ENCODE measurements around the gene EIF3I. TPM values are rescaled to one million over a fixed set of nuclear protein-coding genes. Genes with fewer than 3 reads are reported as not detected.

The EIF3I gene
- total RNA-seq, 1 experiment from 2014 or later: 294 TPM

DNA sequence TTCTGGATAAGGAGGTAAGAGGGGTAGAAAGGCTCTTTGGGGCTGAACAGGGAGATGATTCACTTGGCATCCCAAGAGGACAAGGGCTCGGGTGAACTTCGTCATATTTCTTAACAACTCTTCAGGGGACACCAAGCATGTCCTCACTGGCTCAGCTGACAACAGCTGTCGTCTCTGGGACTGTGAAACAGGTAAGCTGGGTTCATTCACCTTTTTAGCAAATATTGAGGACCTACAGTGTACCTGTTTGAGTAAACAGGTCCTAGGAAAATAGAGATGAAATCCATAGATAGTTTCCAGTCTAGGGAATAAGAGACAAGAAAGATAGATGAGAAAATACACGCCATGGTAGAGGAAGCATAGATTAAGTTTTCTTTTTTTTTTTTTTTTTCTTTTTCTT, 2.1 kb downstream of the EIF3I start:
- Histone ChIP-seq H3K9me3 (ENCODE audit: control insufficient read depth, insufficient read depth, low read depth, low read length) (no peaks in the 10 kb centered on the region), H3K36me3 (ENCODE audit: control insufficient read depth, insufficient read depth, low read length) (peaks cover 24% of the 10 kb centered on the region), H3K4me1 (ENCODE audit: control insufficient read depth, insufficient read depth, low read length) (peaks cover 19% of the 10 kb centered on the region), H3K27ac (ENCODE audit: low read length) (peak overlapping the region; percentile 14; the same call in 1 of the 2 replicates), H3K27me3 (ENCODE audit: control insufficient read depth, insufficient read depth, low read length) (no peaks in the 10 kb centered on the region), H3K4me3 (ENCODE audit: low read depth in 2 of 2, low read length in 2 of 2) (no peak overlapping the region)
- ATAC-seq (no peak), DNase-seq (ENCODE audit: low read depth, low spot score) (no peak)
- TF ChIP-seq TCF7L2 (IDR thresholded peaks at IDR 0.05; ENCODE audit: low read depth, low read length): no peak
- no peak for TF ChIP-seq POLR2AphosphoS5 (IDR thresholded peaks at IDR 0.05; ENCODE audit: low read depth, low read length)
- TF ChIP-seq, protein P1, sequence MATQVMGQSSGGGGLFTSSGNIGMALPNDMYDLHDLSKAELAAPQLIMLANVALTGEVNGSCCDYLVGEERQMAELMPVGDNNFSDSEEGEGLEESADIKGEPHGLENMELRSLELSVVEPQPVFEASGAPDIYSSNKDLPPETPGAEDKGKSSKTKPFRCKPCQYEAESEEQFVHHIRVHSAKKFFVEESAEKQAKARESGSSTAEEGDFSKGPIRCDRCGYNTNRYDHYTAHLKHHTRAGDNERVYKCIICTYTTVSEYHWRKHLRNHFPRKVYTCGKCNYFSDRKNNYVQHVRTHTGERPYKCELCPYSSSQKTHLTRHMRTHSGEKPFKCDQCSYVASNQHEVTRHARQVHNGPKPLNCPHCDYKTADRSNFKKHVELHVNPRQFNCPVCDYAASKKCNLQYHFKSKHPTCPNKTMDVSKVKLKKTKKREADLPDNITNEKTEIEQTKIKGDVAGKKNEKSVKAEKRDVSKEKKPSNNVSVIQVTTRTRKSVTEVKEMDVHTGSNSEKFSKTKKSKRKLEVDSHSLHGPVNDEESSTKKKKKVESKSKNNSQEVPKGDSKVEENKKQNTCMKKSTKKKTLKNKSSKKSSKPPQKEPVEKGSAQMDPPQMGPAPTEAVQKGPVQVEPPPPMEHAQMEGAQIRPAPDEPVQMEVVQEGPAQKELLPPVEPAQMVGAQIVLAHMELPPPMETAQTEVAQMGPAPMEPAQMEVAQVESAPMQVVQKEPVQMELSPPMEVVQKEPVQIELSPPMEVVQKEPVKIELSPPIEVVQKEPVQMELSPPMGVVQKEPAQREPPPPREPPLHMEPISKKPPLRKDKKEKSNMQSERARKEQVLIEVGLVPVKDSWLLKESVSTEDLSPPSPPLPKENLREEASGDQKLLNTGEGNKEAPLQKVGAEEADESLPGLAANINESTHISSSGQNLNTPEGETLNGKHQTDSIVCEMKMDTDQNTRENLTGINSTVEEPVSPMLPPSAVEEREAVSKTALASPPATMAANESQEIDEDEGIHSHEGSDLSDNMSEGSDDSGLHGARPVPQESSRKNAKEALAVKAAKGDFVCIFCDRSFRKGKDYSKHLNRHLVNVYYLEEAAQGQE (IDR thresholded peaks at IDR 0.05; ENCODE audit: insufficient read depth in 1 of 2, low read depth in 2 of 2, low read length in 1 of 2): no peak
- TF ChIP-seq SIN3A (IDR thresholded peaks at IDR 0.05; ENCODE audit: borderline replicate concordance, insufficient read depth, low read depth, low read length): no peak
- TF ChIP-seq, protein P2, sequence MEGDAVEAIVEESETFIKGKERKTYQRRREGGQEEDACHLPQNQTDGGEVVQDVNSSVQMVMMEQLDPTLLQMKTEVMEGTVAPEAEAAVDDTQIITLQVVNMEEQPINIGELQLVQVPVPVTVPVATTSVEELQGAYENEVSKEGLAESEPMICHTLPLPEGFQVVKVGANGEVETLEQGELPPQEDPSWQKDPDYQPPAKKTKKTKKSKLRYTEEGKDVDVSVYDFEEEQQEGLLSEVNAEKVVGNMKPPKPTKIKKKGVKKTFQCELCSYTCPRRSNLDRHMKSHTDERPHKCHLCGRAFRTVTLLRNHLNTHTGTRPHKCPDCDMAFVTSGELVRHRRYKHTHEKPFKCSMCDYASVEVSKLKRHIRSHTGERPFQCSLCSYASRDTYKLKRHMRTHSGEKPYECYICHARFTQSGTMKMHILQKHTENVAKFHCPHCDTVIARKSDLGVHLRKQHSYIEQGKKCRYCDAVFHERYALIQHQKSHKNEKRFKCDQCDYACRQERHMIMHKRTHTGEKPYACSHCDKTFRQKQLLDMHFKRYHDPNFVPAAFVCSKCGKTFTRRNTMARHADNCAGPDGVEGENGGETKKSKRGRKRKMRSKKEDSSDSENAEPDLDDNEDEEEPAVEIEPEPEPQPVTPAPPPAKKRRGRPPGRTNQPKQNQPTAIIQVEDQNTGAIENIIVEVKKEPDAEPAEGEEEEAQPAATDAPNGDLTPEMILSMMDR (IDR thresholded peaks at IDR 0.05): no peak
- ChIA-PET POLR2A (interaction anchor here (0.6 to 1.0 kb wide), 2 partner anchors 16 to 24 kb away, joined by 4 to 5 read pairs; no protein-coding TSS in a partner anchor), CTCF (no interaction called here)
- BruUV-seq (replicated peaks): no TSS peak
- intact Hi-C loops (cut with micrococcal nuclease; ENCODE audit: unreplicated experiment) (no loop called here), in situ Hi-C loops (cut with HindIII; ENCODE audit: low pct_unique_long_range_greater_than_20kb, low sequenced_read_pairs) (no loop called here)

DNA sequence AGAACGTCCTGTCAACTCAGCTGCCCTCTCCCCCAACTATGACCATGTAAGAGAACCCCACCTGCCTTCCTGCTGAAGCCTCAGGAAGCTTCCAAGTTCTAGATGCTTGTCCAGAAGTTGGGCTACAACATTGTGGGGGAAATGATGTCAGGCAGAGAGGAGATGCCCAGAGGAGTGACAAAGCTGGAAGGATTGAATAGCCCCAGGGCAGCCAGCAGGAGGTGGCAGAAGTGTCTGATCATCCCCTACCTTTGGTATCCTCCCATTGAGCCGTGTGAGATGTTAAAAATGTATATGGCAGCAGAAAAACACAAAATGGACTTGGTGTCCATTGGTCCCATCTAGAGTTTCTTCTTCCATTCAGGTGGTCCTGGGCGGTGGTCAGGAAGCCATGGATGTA, 6.6 kb downstream of the EIF3I start:
- no peaks in the 10 kb centered on the region for H3K27me3 ChIP-seq (ENCODE audit: control insufficient read depth, insufficient read depth, low read length)
- TF ChIP-seq, protein P1 (IDR thresholded peaks at IDR 0.05; ENCODE audit: insufficient read depth in 1 of 2, low read depth in 2 of 2, low read length in 1 of 2): no peak
- TF ChIP-seq, protein P2 (IDR thresholded peaks at IDR 0.05): no peak
- TF ChIP-seq POLR2AphosphoS5 (IDR thresholded peaks at IDR 0.05; ENCODE audit: low read depth, low read length): no peak
- no peak for TF ChIP-seq TCF7L2 (IDR thresholded peaks at IDR 0.05; ENCODE audit: low read depth, low read length)
- no peak for TF ChIP-seq SIN3A (IDR thresholded peaks at IDR 0.05; ENCODE audit: borderline replicate concordance, insufficient read depth, low read depth, low read length)
- DNase-seq (ENCODE audit: low read depth, low spot score) (no peak), ATAC-seq (no peak)
- no peak overlapping the region for H3K27ac ChIP-seq (ENCODE audit: low read length)
- no peak overlapping the region for H3K4me3 ChIP-seq (ENCODE audit: low read depth in 2 of 2, low read length in 2 of 2)
- no peaks in the 10 kb centered on the region for H3K9me3 ChIP-seq (ENCODE audit: control insufficient read depth, insufficient read depth, low read depth, low read length)
- POLR2A ChIA-PET: interaction anchor here (0.5 kb wide), 1 partner anchor 15 kb away, joined by 6 read pairs; no protein-coding TSS in a partner anchor
- in situ Hi-C loops (cut with HindIII; ENCODE audit: low pct_unique_long_range_greater_than_20kb, low sequenced_read_pairs): no loop called here
- intact Hi-C loops (cut with micrococcal nuclease; ENCODE audit: unreplicated experiment): no loop called here
- no TSS peak for BruUV-seq (replicated peaks)
- peaks cover 4% of the 10 kb centered on the region; the same call in 1 of the 2 replicates for H3K4me1 ChIP-seq (ENCODE audit: control insufficient read depth, insufficient read depth, low read length)
- CTCF ChIA-PET: no interaction called here
- H3K36me3 ChIP-seq (ENCODE audit: control insufficient read depth, insufficient read depth, low read length): peaks cover 26% of the 10 kb centered on the region
